Epithelial cell of esophagus (primary cell): Measurements from ENCODE around the gene PTPRN2.
"Not testable (repeated sequence)": the region's sequence is repeated elsewhere in the genome, so short reads cannot be mapped to it uniquely, and the experiment has no call there.

ENCODE experiments used
- DNase-seq: peaks from one replicate; pipeline ENCODE4 v3.0.0; 2010; ENCODE audit warnings: low read depth
- H3K4me3 ChIP-seq: 2 replicates; pipeline ENCODE4 v1.5.1; 2011; ENCODE audit warnings: mild to moderate bottlenecking, low read length, control low read depth
- TF ChIP-seq, protein P1 (sequence below): IDR thresholded peaks from 2 replicates; pipeline ENCODE4 v1.5.1; 2011; ENCODE audit warnings: low read depth, mild to moderate bottlenecking, low read length, control low read depth, inconsistent platforms; ENCODE audit not compliant: insufficient read depth; ENCODE audit errors: missing control alignments

The PTPRN2 gene

GRCh38 chr7:158303121-158303520 is 284.5 kb downstream of the PTPRN2 start:
- no peak overlapping the region for H3K4me3 ChIP-seq
- no peak for DNase-seq
- TF ChIP-seq, protein P1, sequence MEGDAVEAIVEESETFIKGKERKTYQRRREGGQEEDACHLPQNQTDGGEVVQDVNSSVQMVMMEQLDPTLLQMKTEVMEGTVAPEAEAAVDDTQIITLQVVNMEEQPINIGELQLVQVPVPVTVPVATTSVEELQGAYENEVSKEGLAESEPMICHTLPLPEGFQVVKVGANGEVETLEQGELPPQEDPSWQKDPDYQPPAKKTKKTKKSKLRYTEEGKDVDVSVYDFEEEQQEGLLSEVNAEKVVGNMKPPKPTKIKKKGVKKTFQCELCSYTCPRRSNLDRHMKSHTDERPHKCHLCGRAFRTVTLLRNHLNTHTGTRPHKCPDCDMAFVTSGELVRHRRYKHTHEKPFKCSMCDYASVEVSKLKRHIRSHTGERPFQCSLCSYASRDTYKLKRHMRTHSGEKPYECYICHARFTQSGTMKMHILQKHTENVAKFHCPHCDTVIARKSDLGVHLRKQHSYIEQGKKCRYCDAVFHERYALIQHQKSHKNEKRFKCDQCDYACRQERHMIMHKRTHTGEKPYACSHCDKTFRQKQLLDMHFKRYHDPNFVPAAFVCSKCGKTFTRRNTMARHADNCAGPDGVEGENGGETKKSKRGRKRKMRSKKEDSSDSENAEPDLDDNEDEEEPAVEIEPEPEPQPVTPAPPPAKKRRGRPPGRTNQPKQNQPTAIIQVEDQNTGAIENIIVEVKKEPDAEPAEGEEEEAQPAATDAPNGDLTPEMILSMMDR: no peak

GRCh38 chr7:158302274-158303070 is 285.2 kb downstream of the PTPRN2 start:
- no peak for DNase-seq
- H3K4me3 ChIP-seq: no peak overlapping the region
- TF ChIP-seq, protein P1: no peak

DNA sequence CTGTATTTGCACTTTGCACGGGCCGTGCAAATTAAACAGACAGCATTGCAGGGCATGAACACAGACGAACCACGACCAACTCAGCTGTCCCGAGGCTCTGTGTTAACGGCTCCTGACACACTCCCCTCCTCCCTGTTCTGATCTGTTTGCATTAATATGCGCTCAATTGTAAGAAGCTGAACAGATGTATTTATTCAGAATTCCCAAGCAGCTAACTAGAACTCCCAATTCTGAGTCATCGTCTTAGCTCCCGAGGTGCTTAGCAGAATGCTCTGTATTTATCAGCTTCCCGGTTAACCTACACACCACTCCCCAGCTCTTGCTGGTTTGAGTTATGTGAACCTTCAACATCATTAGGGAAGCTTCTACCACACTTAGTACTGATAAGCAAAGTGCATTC is 286.4 kb downstream of the PTPRN2 start:
- TF ChIP-seq, protein P1: no peak
- no peak overlapping the region for H3K4me3 ChIP-seq
- no peak for DNase-seq

GRCh38 chr7:158300427-158300826 is 287.2 kb downstream of the PTPRN2 start:
- no peak for DNase-seq
- H3K4me3 ChIP-seq: no peak overlapping the region

GRCh38 chr7:158299607-158300006 is 288.0 kb downstream of the PTPRN2 start:
- DNase-seq: no peak
- no peak overlapping the region for H3K4me3 ChIP-seq
- TF ChIP-seq, protein P1: no peak

More at GRCh38 chr7:158300427-158300826, 287.2 kb downstream of the PTPRN2 start:
- TF ChIP-seq, protein P1: no peak

DNA sequence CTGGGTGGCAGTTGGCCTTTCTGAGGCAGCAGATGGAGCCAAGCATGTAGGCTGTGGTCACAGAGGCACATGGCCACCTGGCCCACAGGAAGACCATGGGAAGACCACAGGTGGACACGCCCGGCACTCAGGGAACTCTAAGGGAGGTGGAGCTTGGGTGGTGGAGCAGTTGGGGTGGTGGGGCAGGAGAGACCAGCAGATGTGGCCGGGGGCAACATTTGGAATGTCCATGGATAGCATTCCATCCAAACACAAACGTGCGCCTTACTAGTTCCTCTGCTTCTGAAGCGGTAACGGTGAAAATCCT is 290.9 kb downstream of the PTPRN2 start:
- no peak for DNase-seq
- TF ChIP-seq, protein P1: no peak
- H3K4me3 ChIP-seq: no peak overlapping the region

DNA sequence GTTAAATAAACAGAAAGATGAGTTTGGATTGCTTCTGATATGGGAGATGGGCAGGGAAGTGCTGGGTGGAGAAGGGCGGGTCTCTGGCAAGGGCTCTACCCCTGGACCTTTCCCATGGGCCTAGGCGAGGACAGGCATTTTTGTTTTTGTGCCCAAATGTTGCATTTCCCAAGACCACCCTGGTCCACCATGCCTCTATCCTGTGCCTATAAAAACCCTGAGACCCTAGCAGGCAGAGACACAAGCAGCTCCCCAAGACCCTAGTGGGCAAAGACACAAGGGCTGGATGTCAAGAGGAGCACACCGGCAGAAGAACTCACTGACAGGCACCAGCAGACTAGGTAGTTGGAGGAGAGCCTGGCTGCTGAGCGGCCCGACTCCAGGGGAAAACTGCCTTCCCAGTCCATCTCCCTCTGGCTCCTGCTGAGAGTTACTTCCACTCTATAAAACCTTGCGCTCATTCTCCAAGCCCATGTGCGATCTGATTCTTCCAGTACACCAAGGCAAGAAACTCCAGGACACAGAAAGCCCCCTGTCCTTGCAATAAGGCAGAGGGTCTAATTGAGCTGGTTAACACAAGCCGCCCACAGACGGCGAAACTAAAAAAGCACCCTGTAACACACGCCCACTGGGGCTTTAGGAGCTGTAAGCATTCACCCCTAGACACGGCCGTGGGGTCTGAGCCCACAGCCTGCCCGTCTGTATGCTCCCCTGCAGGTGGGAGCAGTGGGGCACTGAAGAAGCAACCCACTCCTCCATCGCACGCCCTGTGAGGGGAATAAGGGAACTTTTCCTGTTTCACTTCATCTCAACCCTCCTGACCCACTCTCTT is 291.4 kb downstream of the PTPRN2 start:
- DNase-seq: no peak
- H3K4me3 ChIP-seq: no peak overlapping the region
- TF ChIP-seq, protein P1: no peak

DNA sequence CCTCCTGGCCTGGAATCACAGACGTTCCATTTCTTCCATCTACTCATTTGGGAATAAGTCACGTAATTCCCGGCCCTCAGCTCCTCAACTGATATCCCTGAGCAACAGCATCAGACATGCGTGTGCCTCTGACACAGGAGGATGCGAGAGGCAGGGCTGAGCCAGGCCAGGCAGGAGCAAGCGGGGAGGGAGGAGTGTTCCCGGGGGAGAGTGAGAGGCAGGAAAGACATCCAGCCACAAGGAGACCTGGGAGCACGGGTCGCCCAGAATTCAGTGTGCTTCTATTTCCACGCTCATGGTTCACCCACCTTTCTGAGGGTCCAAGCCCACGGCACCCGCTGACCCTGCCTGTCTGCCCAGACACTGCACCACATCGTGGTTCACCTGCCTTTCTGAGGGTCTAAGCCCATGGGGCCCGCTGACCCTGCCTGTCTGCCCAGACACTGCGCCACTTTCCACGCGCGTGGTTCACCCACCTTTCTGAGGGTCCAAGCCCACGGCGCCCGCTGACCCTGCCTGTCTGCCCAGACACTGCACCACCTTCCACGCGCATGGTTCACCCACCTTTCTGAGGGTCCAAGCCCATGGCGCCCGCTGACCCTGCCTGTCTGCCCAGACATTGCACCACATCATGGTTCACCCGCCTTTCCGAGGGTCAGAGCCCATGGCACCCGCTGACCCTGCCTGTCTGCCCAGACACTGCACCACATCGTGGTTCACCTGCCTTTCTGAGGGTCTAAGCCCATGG is 293.0 kb downstream of the PTPRN2 start:
- not testable (repeated sequence) for DNase-seq

More for the DNA sequence above, 293.0 kb downstream of the PTPRN2 start:
- not testable (repeated sequence) for H3K4me3 ChIP-seq
